DND-41 (cell line): Measurements from ENCODE around the gene GPR176.

ENCODE experiments used
- EZH2 ChIP-seq: IDR thresholded peaks from 3 replicates; pipeline ENCODE4 v1.6.1; 2012; ENCODE audit warnings: borderline replicate concordance, low read depth, mild to moderate bottlenecking, moderate library complexity, low read length, inconsistent platforms; ENCODE audit not compliant: severe bottlenecking
- TF ChIP-seq, protein P1 (sequence below): IDR thresholded peaks from 2 replicates; pipeline ENCODE4 v1.5.1; 2012; ENCODE audit warnings: borderline replicate concordance, low read length, moderate library complexity, mild to moderate bottlenecking; ENCODE audit not compliant: poor library complexity, severe bottlenecking; ENCODE audit errors: extremely low read depth

GRCh38 chr15:39786447-39787056, 133.5 kb downstream of the GPR176 start:
- TF ChIP-seq, protein P1, sequence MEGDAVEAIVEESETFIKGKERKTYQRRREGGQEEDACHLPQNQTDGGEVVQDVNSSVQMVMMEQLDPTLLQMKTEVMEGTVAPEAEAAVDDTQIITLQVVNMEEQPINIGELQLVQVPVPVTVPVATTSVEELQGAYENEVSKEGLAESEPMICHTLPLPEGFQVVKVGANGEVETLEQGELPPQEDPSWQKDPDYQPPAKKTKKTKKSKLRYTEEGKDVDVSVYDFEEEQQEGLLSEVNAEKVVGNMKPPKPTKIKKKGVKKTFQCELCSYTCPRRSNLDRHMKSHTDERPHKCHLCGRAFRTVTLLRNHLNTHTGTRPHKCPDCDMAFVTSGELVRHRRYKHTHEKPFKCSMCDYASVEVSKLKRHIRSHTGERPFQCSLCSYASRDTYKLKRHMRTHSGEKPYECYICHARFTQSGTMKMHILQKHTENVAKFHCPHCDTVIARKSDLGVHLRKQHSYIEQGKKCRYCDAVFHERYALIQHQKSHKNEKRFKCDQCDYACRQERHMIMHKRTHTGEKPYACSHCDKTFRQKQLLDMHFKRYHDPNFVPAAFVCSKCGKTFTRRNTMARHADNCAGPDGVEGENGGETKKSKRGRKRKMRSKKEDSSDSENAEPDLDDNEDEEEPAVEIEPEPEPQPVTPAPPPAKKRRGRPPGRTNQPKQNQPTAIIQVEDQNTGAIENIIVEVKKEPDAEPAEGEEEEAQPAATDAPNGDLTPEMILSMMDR, result peak; percentile 67
- TF ChIP-seq EZH2, result no peak
